ENCODE results near the gene PTCD3.

DNA sequence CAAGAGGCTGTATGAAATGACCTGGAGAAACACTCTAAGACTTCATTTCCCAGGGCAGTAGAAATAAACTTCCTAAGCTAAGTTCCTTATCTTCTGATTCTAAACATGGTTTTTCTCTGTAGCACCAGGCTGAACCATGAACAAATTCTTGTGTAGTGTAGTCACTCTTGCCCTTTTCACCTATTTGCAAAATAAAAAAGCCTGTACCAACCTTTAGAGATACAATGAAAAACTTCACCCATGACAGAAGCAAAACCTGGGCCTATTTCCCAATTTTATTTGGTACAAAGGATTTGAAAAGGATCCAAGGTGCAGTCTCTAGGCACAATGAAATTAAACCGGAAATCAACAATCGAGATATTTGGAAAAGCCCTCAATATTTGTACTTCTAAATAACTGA is 44.0 kb upstream of the PTCD3 start:
- TF ChIP-seq CTCF (conservative IDR thresholded peaks at IDR 0.05; ENCODE audit: low read depth, low read length) = no peak
- no peak for TF ChIP-seq EZH2 (IDR thresholded peaks at IDR 0.05; ENCODE audit: low read length, unreplicated experiment)
- no peak for TF ChIP-seq EZH2phosphoT487 (IDR thresholded peaks at IDR 0.05; ENCODE audit: borderline replicate concordance, low read length)
